Mesothelial cell of epicardium (in vitro differentiated cells): ENCODE measurements around the gene XYLB. TPM values are rescaled to one million over a fixed set of nuclear protein-coding genes. Genes with fewer than 3 reads are reported as not detected.
"Not testable (repeated sequence)": the region's sequence is repeated elsewhere in the genome, so short reads cannot be mapped to it uniquely, and the experiment has no call there.

ENCODE experiments used
- DNase-seq, 2 experiments: peaks; one replicate each; pipeline ENCODE4 v3.0.0; 2021; ENCODE audit warnings: low spot score in 2 of 2; ENCODE audit not compliant: unreplicated experiment in 2 of 2
- H3K27ac Mint-ChIP-seq: 2 replicates; pipeline ENCODE4 v1.8.0; 2021; ENCODE audit warnings: mixed read lengths
- H3K27me3 Mint-ChIP-seq: 2 replicates; pipeline ENCODE4 v1.8.0; 2021; ENCODE audit warnings: low read depth, mixed read lengths
- H3K36me3 Mint-ChIP-seq: 2 replicates; pipeline ENCODE4 v1.8.0; 2021; ENCODE audit warnings: mixed read lengths
- H3K4me1 Mint-ChIP-seq: 2 replicates; pipeline ENCODE4 v1.8.0; 2021; ENCODE audit warnings: mixed read lengths
- H3K4me3 Mint-ChIP-seq: 2 replicates; pipeline ENCODE4 v1.8.0; 2021; ENCODE audit warnings: mild to moderate bottlenecking, moderate library complexity, mixed read lengths
- H3K9me3 Mint-ChIP-seq: 2 replicates; pipeline ENCODE4 v1.8.0; 2021; ENCODE audit warnings: mixed read lengths
- CTCF ChIP-seq: fragments of 200-600 bp; sonication (generic); IDR thresholded peaks from one replicate; pipeline ENCODE4 v1.5.0; 2021; ENCODE audit warnings: antibody characterized with exemption; ENCODE audit not compliant: unreplicated experiment
- total RNA-seq: library from RNA; stranded (reverse); gene quantifications from 3 replicates; pipeline ENCODE4 v1.2.1, GENCODE V29; 2021

The XYLB gene
- total RNA-seq, 1 donor from 2014 or later: 5.5 TPM

- Mint-ChIP-seq H3K36me3 (peaks cover 34% of the 10 kb centered on the region), H3K27ac (no peak overlapping the region), H3K4me1 (no peaks in the 10 kb centered on the region), H3K9me3 (peaks cover 4% of the 10 kb centered on the region), H3K4me3 (no peak overlapping the region), H3K27me3 (no peaks in the 10 kb centered on the region)
- no peak for DNase-seq
- TF ChIP-seq CTCF: no peak
Measured at GRCh38 chr3:38401246-38401962, 54.8 kb downstream of the XYLB start.

GRCh38 chr3:38404286-38404685, 57.7 kb downstream of the XYLB start:
- Mint-ChIP-seq H3K9me3 (peaks cover 4% of the 10 kb centered on the region), H3K27me3 (no peaks in the 10 kb centered on the region), H3K4me3 (no peak overlapping the region), H3K4me1 (no peaks in the 10 kb centered on the region), H3K27ac (no peak overlapping the region), H3K36me3 (peaks cover 32% of the 10 kb centered on the region)
- no peak for DNase-seq
- no peak for TF ChIP-seq CTCF

GRCh38 chr3:38411591-38411990, 65.0 kb downstream of the XYLB start:
- Mint-ChIP-seq H3K36me3 (no peaks in the 10 kb centered on the region), H3K4me1 (no peaks in the 10 kb centered on the region), H3K4me3 (no peak overlapping the region), H3K27me3 (no peaks in the 10 kb centered on the region), H3K27ac (no peak overlapping the region), H3K9me3 (peaks cover 12% of the 10 kb centered on the region)
- TF ChIP-seq CTCF: no peak
- DNase-seq: no peak

GRCh38 chr3:38420758-38421157, 74.2 kb downstream of the XYLB start:
- not testable (repeated sequence) for H3K4me1 Mint-ChIP-seq, H3K9me3 Mint-ChIP-seq, H3K4me3 Mint-ChIP-seq, H3K27ac Mint-ChIP-seq, H3K36me3 Mint-ChIP-seq, DNase-seq, H3K27me3 Mint-ChIP-seq

GRCh38 chr3:38421679-38422336, 75.2 kb downstream of the XYLB start:
- DNase-seq: no peak
- Mint-ChIP-seq H3K4me1 (no peaks in the 10 kb centered on the region), H3K27ac (no peak overlapping the region), H3K27me3 (no peaks in the 10 kb centered on the region), H3K4me3 (no peak overlapping the region), H3K36me3 (no peaks in the 10 kb centered on the region), H3K9me3 (no peaks in the 10 kb centered on the region)
- no peak for TF ChIP-seq CTCF

GRCh38 chr3:38426798-38427426, 80.3 kb downstream of the XYLB start:
- H3K27ac Mint-ChIP-seq, DNase-seq, H3K27me3 Mint-ChIP-seq, H3K36me3 Mint-ChIP-seq, H3K4me3 Mint-ChIP-seq, H3K4me1 Mint-ChIP-seq: not testable (repeated sequence)
- peaks cover 14% of the 10 kb centered on the region for H3K9me3 Mint-ChIP-seq

GRCh38 chr3:38432871-38433658, 86.5 kb downstream of the XYLB start:
- not testable (repeated sequence) for DNase-seq, H3K4me1 Mint-ChIP-seq, H3K4me3 Mint-ChIP-seq, H3K27ac Mint-ChIP-seq, H3K27me3 Mint-ChIP-seq
- H3K9me3 Mint-ChIP-seq: peaks cover 52% of the 10 kb centered on the region
- H3K36me3 Mint-ChIP-seq: peaks cover 19% of the 10 kb centered on the region

GRCh38 chr3:38433661-38434060, 87.1 kb downstream of the XYLB start:
- Mint-ChIP-seq H3K36me3 (peaks cover 19% of the 10 kb centered on the region), H3K9me3 (peaks cover 52% of the 10 kb centered on the region)
- DNase-seq, H3K27ac Mint-ChIP-seq, H3K4me1 Mint-ChIP-seq, H3K27me3 Mint-ChIP-seq, H3K4me3 Mint-ChIP-seq: not testable (repeated sequence)

- not testable (repeated sequence) for DNase-seq, H3K27ac Mint-ChIP-seq, H3K36me3 Mint-ChIP-seq, H3K4me1 Mint-ChIP-seq, H3K4me3 Mint-ChIP-seq, H3K27me3 Mint-ChIP-seq
- H3K9me3 Mint-ChIP-seq: peaks cover 40% of the 10 kb centered on the region
Measured at GRCh38 chr3:38438436-38439069, 92.0 kb downstream of the XYLB start.
